ENCODE data around the gene PAGR1. TPM values are rescaled to one million over a fixed set of nuclear protein-coding genes. Genes with fewer than 3 reads are reported as not detected.
"Not testable (repeated sequence)": the region's sequence is repeated elsewhere in the genome, so short reads cannot be mapped to it uniquely, and the experiment has no call there.

The PAGR1 gene
- polyA plus RNA-seq, 3 donors, result 28.0 to 30.5 (median 29.7) TPM

DNA sequence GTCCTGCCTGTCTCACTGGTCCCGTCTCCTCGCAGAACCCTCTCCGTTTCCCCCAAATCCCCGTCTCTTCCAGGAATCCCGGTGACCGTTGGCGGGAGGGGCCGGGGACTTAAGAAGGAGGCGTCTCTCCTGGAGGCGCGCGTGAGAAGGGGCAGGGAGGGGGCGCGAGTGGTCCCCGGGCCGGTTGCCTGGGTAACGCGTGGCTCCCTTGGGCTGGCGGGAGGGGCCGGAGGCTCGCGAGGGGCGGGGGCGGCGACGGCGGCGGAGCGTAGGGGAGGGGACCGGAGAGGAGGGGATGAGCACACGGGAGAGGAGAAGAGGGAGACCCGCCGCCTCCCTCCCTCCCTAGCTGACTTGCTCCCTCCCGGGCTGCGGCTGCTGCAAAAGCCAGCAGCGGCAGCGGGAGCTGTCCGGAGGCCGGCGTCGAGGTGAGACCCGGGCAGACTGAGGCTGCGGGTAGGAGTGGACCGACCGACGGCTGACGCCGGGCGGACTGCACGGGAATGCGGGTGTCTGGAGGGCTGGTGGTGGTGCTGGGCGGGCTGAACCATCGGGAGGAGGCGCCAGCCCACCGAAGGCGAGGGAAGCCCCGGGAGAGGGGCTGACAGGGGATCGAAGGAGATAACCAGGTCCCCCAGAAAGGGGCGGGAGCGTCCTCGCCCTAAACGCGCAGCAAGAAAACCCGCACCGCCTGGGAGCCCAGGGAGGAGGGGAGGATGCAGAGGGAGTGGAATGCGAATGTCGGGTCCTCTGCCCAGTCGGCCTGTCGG lies 3.9 kb upstream of the PAGR1 start, which contains the start of gene PRRT2:
TSS of gene PRRT2 (plus strand) at position 298 of the 770 bp plus-strand sequence. CDS start 862 bp downstream, outside the sequence.
- peak in 2 of 3 donors; percentile 56 to 61 for DNase-seq (ENCODE audit: low read depth in 3 of 3, low spot score in 2 of 3)

DNA sequence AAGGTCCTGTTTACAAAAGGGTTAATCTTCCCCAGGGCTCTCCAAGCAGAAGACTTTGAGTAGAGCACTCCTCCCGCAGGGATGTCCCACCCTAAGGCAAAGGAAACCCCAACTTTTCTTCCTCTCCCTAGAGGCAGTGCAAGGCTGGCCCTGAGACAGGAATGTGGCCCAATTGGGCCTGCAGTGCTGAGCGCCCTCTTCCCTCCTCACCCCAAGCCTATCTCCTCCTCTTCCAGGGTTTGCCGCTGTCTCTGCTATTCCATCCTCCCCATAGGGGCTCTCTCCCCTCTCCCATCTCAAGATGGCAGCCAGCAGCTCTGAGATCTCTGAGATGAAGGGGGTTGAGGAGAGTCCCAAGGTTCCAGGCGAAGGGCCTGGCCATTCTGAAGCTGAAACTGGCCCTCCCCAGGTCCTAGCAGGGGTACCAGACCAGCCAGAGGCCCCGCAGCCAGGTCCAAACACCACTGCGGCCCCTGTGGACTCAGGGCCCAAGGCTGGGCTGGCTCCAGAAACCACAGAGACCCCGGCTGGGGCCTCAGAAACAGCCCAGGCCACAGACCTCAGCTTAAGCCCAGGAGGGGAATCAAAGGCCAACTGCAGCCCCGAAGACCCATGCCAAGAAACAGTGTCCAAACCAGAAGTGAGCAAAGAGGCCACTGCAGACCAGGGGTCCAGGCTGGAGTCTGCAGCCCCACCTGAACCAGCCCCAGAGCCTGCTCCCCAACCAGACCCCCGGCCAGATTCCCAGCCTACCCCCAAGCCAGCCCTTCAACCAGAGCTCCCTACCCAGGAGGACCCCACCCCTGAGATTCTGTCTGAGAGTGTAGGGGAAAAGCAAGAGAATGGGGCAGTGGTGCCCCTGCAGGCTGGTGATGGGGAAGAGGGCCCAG lies 3.0 kb upstream of the PAGR1 start:
- no peak for DNase-seq (ENCODE audit: low read depth in 3 of 3, low spot score in 2 of 3)

DNA sequence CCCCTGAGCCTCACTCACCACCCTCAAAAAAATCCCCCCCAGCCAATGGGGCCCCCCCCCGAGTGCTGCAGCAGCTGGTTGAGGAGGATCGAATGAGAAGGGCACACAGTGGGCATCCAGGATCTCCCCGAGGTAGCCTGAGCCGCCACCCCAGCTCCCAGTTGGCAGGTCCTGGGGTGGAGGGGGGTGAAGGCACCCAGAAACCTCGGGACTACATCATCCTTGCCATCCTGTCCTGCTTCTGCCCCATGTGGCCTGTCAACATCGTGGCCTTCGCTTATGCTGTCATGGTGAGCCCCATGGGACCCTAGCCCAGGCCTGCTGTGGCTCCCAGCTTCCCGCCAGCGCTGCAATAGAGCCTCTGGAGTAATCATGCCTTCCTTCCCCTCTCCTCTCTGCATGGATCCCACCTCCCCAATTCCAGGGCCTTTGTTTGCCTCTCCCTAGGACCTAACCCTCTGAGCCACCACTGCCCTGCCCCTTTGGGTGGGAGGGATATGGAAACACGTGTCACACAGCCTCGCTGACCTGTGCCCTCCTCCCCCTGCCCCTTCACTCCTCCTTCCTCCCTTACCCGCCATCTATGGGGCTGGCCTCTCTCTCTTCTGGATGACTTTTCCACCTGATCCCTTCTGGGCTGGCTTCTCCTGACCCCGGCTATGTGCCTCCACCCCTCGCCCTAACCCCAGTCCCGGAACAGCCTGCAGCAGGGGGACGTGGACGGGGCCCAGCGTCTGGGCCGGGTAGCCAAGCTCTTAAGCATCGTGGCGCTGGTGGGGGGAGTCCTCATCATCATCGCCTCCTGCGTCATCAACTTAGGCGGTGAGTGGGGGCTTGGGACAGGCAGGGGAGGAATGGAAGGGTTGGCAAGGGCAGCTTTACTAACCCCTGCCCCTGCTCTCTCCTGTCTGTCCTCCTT lies 2.0 kb upstream of the PAGR1 start:
- DNase-seq (ENCODE audit: low read depth in 3 of 3, low spot score in 2 of 3), result no peak

DNA sequence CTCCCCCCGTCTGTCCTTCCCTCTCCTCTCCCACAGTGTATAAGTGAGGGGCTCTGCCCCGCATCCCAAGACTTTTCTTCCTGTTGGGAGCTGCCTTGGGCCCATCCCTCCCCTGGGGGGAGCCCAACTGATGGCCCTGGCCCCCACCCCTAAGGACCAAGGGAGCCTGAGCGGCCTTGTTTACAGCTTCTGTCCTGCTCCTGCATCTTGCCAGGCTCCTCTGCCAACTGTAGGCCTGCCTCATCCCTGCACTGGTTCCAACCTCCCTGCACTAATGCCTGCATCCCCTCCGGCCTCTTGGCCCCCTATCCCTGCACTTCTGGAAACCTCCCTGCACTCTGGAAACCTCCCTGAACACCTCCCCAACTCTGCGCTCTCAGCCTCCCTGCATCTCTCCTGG lies 1.4 kb upstream of the PAGR1 start:
- no peak for DNase-seq (ENCODE audit: low read depth in 3 of 3, low spot score in 2 of 3)

DNA sequence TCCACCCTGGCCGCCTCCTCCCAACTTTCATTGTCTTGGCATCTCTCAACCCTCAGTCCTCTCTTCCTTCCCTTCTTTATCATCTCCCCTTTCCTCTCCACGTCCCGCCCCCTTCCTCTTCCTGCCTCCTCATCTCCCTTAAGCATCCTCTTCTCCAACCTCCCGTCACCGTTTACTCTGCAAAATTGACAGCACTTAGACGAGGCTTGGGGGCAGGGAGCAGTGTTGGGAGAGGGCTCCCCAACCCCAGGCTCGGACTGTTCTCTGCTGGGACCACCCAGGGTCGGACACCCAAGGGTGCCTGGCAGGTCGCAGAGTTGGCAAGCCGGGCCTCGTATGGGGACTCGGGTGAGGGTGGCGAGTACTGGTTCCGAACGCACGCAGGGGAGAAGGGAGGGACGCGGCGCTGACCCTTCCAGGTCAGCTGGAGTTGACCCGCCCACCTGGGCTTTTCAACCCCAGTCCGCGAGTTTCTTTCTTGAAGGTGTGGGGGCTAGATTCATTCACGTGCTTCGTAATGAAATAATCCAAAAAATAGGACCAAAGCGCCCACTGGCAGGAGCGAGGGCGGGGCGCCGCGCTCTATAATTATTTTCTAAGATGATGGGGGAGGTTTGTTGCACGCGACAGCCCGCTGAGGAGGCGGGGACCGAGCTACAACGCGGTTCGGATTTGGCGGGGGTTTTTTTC lies 775 bp upstream of the PAGR1 start:
- no peak for DNase-seq (ENCODE audit: low read depth in 3 of 3, low spot score in 2 of 3)

DNA sequence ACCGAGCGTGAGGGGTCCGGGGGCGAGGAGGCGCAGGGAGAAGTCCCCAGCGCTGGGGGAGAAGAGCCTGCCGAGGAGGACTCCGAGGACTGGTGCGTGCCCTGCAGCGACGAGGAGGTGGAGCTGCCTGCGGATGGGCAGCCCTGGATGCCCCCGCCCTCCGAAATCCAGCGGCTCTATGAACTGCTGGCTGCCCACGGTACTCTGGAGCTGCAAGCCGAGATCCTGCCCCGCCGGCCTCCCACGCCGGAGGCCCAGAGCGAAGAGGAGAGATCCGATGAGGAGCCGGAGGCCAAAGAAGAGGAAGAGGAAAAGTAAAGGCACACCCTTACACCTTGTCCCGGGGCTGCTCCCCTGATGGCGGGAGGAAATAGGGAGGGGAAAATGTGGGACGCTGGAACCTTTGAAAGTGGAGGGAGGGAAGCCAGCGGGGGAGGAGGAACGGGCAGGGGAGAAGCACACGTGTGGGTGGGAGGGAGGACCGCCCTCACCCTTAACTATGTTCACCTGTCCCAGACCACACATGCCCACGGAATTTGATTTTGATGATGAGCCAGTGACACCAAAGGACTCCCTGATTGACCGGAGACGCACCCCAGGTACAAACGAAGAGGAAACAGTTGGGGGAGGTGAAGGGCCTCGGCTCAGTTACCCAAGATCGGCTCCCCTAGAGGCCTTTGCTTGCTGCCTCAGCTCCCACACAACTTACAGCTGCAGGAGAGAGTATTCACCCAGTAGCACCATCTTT lies 916 bp downstream of the PAGR1 start:
- peak in 1 of 3 donors; percentile 39 for DNase-seq (ENCODE audit: low read depth in 3 of 3, low spot score in 2 of 3)

DNA sequence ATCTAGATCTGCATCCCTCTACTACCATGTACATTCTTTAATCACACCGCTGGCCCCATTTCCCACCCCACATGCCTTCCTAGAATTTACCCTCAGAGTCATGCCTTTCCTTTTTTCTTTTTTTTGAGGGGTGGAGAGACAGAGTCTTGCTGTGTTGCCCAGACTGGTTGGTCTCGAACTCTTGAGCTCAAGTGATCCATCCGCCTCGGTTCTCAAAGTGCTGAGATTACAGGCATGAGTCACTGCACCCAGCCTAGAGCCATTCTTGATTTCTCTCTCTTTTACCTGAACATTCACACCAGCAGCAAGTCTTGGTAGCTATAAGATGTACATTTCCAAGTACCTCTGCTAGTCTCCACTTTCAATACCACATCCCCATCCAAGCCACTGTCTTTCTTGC lies 2.1 kb downstream of the PAGR1 start:
- no peak for DNase-seq (ENCODE audit: low read depth in 3 of 3, low spot score in 2 of 3)

DNA sequence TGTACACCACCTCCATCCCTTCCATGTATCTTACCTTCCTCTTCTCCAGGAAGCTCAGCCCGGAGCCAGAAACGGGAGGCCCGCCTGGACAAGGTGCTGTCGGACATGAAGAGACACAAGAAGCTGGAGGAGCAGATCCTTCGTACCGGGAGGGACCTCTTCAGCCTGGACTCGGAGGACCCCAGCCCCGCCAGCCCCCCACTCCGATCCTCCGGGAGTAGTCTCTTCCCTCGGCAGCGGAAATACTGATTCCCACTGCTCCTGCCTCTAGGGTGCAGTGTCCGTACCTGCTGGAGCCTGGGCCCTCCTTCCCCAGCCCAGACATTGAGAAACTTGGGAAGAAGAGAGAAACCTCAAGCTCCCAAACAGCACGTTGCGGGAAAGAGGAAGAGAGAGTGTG lies 3.6 kb downstream of the PAGR1 start:
- no peak for DNase-seq (ENCODE audit: low read depth in 3 of 3, low spot score in 2 of 3)

DNA sequence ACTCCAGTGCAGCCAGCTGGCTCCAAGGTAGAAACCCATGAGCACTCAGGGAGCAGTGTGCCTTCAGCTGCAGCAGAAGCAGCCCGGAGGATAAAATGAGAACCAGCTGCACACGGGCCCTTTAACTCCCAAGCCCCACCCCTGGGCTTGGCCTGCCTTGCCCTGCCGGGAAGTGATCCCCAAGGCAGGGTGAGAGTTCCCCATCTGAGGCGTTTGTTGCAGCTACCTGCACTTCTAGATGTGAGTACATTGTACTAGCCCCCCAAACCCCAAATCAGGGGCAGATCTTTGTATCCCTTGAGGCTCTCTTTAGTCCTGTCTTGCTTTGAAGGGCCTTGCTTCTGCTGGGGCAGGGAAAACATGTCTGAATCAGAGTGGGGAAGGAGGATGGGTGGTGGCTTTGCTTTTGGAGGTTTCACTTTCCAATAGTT lies 4.3 kb downstream of the PAGR1 start, which contains the start of gene MVP:
TSS of gene MVP (plus strand) at position 192 of the 431 bp plus-strand sequence. CDS start 10,088 bp downstream, outside the sequence.
- no peak for DNase-seq (ENCODE audit: low read depth in 3 of 3, low spot score in 2 of 3)

DNA sequence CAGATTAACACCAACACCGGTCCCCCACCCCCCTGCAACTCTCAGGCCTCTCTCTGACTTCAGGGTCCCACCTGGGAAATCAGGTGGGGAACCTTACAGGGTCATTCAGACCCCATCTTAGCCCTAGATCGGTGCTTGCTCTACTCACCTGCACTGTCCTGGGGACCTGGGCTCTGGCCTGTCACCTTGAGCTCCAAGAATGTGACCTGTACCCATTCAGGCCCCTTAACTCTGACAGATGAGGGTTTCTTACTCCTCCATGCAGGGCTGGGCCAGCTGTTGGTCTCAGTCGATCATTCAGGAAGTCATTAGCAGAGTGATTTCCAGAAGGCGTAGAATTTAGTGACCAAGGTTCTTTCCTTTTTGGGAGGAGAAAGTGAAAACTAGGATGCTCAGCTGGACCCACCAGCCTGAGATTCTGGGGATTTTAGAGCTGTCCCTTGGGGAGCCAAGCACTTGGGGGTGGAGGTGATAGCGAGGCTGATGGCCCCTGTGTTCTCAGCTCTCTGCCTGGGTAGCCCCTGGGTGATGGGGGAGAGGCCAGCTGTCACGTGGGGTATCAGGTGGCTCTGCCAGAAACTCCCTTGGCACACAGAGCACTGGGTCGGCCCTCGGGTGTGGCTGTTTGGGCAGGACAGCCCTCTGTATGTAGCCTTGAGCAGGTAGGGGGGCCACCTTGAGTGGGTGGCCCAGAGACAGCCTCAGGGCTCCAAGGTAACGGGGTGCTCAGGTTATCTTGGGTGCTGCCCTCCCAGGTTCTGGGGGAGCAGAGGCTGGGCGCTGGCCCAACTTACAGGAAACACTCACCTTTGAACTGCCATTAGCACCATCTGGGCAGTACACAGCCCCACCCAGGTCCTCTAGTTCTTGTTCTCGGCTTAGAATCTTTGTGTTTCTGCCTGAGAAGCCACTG lies 5.0 kb downstream of the PAGR1 start:
- no peak for DNase-seq (ENCODE audit: low read depth in 3 of 3, low spot score in 2 of 3)

DNA sequence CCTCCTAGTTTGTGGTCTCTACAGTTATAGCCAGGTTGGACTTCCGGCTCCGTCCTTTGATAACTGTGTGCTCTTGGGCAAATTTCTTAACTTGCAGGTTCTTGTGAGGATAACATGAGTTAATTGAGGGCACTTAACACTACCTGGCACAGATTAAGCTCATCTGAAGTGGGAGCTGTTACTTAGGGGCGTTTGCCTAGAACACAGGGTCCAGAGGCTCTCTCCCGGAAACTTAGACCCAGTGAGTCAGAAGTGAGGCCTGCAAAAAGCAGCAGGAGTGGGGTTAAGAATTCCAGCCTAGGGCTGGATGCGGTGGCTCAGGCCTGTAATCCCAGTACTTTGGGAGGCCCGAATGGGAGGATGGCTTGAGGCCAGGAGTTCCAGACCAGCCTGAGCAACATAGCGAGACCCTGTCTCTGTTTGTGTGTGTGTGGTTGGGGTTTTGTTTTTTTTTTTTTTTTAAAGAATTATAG lies 5.7 kb downstream of the PAGR1 start:
- no peak for DNase-seq (ENCODE audit: low read depth in 3 of 3, low spot score in 2 of 3)

DNA sequence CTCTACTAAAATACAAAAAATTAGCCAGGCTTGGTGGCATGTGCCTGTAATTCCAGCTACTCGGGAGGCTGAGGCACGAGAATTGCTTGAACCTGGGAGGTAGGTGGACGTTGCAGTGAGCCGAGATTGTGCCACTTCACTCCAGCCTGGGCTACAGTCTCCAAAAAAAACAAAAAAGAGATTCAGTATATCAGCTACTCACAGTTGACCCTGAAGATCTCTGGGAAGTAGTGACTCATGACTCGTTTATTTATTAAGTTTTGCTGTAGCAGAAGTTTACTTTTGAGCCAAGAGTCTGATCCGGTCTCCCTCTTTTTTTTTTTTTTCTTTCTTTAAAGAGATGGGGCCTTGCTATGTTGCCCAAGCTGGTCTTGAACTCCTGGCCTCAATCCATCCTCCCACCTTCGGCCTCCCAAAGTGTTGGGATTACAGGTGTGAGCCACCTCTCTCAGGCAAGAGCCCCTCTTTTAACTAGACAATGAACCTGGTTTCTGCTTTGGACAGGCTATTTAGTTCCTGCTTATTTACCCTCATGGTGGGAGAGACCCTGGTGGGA lies 8.7 kb downstream of the PAGR1 start:
- no peak for DNase-seq (ENCODE audit: low read depth in 3 of 3, low spot score in 2 of 3)

DNA sequence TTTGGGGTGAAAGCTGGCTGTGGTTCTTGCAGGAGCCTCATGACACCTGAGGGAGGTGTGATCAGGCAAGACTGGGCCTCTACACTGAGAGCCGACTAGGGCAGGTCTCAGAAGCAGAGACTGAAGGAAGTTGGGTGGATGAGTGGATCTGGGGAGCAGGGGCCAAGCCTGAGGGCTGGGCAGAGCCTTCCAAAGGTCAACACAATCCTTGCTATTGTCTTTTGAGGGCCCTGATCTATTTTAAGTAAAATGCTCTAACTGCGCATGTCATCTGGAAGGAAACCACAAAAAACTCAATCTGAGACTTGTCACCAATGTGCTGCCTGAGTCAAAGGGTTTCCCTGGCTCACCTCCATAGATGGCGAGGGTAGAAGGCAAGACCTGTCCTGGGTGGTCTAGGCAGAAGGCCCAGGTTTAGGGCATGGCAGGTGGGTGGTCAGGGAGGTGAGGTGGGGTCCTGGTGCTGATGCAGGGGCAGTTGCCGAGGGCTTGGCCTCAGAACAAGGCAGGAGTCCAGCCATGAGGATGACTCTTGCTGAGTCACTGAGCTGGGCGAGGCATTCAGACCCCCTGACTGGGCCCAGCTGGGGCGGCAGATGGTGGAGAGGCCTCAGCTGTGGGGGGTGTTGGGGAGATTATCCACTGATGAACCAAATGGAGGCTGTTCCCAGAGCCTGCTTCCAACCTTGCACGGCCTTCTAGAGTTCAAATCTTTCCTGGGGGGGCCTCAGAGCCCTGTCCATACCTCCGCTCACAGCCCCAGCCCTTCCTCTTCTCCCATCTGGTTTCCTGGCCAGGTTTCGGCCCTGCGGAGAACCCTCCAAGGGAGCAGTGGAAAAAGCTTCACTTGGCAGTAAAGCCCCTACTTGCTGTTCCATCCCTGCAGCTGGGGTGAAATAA lies 9.4 kb downstream of the PAGR1 start:
- no peak for DNase-seq (ENCODE audit: low read depth in 3 of 3, low spot score in 2 of 3)

DNA sequence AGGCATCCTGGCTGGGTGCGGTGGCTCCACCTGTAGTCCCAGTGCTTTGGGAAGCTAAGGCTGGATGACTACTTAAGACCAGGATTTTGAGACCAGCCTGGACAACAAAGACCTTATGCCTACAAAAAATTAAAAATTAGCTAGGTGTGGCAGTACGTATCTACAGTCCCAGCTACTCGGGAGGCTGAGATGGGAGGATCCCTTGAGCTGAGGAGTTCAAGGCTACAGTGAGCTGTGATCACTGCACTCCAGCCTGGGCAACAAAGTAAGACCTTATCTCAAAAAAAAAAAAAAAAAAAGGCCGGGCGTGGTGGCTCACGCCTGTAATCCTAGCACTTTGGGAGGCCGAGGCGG lies 10.4 kb downstream of the PAGR1 start:
- no peak for DNase-seq (ENCODE audit: low read depth in 3 of 3, low spot score in 2 of 3)

DNA sequence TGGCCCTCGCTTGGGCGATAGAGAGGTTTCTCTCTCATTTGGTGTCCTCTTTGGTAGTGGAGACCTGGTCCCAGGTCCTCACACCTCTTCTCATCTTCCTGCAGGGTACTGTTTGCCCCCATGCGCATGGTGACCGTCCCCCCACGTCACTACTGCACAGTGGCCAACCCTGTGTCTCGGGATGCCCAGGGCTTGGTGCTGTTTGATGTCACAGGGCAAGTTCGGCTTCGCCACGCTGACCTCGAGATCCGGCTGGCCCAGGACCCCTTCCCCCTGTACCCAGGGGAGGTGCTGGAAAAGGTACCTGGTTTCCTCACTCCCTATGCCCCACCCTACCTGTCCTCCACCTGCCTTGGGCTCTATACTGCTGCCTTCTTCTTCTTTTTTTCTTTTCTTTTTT lies 14.8 kb downstream of the PAGR1 start:
- no peak for DNase-seq (ENCODE audit: low read depth in 3 of 3, low spot score in 2 of 3)

DNA sequence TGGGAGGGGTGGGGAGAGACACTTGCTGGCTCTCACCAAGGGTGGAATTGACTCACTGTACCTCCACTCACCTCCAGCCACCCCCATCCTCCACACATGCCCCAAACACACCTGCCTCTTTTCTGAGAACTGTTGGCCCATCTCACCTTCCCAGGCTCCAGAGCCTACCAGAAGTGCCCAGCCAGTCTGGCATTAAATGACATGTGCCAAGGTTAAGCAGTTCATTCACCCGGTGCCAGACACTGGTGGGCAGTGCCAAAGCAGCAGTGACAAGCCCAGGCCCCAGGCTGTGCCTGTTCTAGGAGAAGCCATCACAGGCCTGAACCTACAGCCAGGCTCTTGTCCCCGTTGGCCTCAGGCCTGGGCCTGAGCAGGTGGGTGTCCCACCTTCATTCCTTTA lies 15.5 kb downstream of the PAGR1 start:
- no peak for DNase-seq (ENCODE audit: low read depth in 3 of 3, low spot score in 2 of 3)

DNA sequence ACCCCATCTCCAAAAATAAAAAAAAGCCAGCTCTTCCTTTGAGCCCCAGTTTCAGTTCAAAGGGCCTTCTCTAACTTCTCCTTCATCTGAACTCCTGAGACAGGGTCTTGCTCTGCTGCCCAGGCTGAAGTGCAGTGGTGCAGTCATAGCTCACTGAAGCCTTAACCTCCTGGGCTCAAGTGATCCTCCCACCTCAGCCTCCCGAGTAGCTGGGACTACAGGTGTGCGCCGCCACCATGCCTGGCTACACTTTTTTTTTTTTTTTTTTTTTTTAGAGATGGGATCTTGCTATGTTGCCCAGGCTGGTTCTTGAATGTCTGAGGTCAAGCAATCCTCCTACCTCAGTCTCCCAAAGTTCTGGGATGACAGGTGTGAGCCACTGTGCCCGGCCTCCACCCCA lies 17.3 kb downstream of the PAGR1 start:
- not testable (repeated sequence) for DNase-seq (ENCODE audit: low read depth in 3 of 3, low spot score in 2 of 3)

Data from right renal cortex interstitium (tissue), 3 donors.